GM04504 (cell line): ENCODE results near the gene CTNNBIP1.
"Not testable (repeated sequence)": the region's sequence is repeated elsewhere in the genome, so short reads cannot be mapped to it uniquely, and the experiment has no call there.

Experiments used
- DNase-seq: peaks from one replicate; pipeline ENCODE4 v3.0.0-alpha.2; 2012; ENCODE audit warnings: low read depth

CTNNBIP1 gene, protein sequence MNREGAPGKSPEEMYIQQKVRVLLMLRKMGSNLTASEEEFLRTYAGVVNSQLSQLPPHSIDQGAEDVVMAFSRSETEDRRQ

DNA sequence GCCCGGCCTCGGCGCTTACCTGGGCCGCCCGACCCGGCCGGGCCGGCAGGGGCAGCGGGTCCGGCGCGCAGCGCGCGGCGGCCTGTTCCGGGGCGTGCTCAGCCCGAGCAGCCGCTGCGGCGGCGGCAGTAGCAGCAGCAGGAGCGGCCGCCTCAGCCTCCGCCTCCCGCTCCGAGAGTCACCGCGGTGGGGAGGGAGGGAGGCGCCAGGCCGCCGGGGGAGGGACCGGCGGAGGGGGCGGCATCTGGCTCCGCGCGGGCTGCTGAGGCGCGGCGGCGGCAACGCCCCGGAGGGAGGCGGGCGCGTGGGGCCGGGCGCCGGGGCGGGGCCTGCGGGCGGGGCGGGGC, at the start of gene CTNNBIP1:
Gene CTNNBIP1 (minus strand): TSS at position 194 of the 347 bp plus-strand sequence. CDS start 38,205 bp downstream, outside the sequence.
- DNase-seq = no peak

DNA sequence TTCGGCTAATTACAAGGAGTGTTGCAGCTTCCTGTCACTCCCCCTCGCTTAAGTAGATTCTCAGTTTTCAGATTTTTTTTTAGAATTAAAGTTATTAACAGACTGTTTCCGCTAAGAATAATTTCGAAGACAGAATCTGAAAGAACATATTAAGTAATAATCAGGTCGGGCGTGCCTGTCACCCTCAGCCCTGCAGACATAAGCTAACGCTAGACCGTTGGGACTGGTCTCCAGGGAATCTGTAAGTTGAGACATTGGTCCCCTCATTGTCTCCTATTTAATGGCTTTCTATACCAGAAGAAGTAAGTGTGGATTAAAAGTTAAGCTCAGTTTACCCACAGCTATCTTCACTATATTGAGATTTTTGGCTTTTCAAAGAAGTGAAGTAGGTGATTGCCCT, 47.7 kb upstream of the CTNNBIP1 start:
- DNase-seq = no peak

DNA sequence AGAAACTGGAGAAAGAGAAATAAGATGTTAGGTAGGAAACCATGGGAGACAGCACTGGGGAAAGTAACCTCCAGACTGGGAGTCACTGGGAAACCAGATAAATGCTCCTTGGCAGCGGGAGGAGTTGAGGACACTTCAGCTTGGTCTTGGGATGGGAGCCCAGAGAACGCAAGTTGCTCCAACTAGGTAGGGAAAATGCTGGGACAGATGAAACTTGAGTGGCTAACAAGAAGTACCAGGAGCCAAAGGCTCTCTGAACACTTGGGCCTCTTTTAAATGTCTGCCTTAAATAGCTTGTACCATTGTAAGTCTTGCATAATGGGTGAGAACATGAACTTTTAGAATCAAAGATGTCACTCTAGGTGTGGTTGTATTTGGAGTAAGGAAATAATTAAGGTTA, 36.2 kb upstream of the CTNNBIP1 start:
- no peak for DNase-seq

DNA sequence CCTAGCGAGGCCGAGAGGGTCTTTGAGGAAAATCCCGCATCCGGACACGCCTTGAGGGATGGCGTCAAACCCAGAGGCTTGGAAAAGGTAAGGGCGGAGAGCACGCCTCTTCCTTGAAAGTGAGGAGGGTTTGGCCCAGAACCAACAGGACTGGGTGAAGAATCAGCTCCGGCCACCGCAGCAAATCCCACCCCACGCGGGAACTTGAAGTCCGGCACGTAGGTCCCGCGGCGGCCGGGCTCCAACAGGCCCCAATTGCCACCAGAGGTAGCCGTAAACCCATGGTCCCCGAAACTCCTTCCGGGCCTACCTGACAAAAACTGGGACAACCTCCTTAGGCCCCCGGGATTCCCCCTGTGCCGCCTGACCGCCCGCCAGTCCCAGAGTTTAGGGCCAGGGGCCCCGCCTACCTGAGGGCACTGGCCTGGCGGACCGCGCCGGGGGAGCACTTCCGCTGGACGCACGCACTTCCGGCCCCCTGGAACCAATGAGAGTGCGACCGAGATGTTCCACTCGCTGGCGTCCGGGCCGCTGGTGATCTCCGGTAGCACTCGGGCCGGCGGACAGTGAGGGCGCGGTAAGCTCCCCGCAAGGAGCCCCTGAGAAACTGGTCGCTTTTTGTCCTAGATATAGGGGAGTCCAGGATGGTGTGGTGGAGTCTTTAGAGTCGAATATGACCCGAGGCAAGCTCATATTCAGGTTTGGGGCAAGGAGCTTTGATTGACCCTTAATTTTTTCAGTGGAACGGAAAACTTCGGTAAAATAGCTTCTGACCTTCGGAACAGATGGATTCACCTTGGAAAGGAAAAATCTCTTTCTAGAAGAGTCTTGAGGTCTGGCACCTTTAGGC, 33.1 kb upstream of the CTNNBIP1 start, which contains the start of the genes LZIC and NMNAT1:
Gene LZIC (minus strand): TSS at position 453 of the 850 bp plus-strand sequence. CDS start 6,772 bp downstream, outside the sequence.
Gene NMNAT1 (plus strand): TSS at position 537 of the 850 bp plus-strand sequence. CDS start 28,599 bp downstream, outside the sequence.
- DNase-seq = peak; percentile 87

DNA sequence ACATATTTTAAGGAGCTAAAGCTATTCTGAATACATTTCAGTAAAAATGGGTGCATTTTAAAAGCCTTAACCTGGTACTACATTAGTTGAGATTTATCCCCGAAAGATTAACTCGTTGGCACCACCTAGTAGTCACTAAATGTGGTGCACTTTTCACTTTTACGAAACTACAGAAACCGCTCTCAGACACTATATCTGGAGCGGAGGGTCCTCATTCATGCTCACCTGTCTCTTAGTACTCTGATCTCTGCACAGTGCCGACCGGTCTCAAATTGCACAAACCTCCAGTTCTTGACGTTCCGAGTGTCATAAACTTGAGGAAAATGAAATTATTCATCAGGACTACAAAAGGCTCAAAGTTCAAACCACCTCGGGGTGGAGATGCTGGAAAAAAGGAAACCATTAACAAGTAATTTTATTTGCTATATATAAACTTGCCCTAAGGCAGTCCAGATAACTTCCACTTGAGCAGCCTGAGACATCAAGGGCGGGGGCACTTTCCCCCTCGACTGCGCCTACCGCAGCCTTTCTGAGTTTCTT, 32.4 kb upstream of the CTNNBIP1 start:
- DNase-seq = peak; percentile 31

DNA sequence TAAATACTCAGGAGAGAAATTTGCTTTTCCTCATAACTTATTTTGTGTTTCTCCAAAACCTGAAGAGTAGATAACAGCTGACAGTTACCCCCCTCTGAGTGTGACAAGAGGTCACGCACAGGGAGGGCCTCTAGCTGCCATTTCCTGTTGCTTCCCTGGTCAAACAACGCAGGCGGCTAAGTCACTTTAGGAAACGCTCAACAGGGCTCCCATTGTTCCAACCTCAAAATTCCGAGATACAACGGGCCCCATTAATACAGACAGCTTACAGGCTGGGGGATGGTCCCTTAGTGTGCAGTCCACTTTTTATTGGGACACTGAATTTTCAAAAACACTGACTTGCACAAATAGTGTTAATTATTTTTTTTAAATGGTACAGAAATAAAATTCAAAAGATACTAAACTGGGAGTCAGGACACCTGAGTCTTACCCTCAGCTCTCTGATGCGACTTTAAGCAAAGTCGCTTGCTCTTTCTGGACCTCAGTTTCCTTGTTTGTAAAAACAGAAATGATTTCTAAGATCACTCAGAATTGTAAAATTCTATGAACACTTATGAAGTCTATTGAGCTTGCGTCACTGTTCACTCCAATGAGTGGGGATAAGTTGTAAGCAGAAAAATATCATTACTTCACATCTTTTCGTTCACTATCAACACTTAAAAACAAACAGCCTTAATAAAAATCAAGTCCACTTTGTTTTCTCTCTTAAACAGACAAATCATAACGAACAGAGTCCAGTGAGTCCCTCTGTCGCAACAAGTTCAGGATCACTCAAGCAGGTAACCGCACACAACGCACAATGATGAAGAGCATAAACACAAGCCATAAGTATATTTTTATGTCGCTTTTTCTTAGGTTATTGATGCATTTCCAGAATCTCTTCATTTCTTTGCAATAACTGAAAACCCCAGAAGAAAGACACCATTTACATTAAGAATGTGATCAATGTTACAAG, 19.6 kb upstream of the CTNNBIP1 start:
- no peak for DNase-seq

DNA sequence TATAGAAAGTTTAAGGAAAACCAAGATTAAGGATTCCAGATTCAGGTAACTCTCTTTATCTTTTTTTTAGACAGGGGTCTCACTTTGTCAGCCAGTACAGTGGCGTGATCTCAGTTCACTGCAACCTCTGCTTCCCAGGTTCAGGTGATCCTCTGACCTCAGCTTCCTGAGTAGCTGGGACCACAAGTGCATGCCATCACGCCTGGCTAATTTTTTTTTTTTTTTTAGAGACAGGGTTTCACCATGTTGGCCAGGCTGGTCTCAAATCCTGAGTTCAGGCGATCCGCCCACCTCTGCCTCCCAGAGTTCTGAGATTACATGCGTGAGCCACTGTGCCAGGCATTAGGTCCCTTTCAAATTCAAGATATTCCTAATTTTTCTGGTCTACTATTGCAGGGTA, 17.2 kb upstream of the CTNNBIP1 start:
- DNase-seq = no peak

DNA sequence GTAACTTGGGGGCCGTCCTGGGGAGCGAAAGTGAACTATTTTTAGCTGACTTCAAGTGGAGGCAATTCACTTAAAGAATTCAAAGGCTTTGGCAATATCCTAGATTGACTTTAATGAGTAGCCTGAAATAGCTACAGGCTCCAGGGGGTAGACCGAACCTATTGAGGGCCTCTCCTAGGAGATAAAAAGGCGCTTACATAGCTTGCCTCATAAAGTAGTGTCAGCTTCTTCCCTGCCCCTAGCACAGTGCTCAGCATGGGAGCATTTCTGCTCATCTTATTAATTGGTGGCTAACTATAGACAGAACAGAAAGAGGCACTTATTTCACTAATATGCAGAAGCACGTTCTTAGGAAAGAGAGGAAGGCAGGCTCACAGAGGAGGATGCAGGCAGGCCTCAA, 12.3 kb upstream of the CTNNBIP1 start:
- DNase-seq = no peak

DNA sequence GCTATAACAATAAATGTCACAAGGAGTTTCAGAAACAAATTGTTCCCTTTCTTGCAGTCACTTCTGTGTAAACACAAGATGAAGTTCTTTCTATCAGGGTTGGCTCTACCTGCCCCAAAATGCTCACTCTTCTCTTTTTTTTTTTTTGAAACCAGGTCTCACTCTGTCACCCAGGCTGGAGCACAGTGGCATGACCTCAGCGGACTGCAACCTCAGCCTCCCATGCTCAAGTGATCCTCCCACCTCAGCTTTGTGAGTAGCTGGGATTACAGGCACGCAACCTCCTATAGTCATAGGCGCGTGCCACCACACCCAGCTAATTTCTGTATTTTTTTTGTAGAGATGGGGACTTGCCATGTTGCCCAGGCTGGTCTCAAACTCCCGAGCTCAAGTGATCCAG, 10.5 kb upstream of the CTNNBIP1 start:
- no peak for DNase-seq

DNA sequence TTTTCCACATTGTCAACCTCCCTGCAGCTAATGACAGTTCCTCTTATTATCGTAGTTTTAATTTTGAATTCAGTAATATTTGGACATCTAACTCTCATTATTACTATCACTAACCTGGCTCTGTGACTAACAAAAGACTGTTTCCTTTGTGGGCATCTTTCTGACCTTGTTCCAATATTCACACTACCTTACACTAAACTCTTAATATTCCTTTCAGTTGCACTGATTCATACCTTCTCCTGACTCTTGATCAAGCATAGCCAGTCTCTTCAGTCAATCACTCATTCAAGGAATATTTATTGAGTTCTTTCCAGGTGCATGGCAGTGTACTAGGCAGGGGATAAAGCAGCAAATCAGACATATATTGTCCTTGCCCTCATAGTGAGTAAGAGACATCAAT, 7.8 kb upstream of the CTNNBIP1 start:
- no peak for DNase-seq

DNA sequence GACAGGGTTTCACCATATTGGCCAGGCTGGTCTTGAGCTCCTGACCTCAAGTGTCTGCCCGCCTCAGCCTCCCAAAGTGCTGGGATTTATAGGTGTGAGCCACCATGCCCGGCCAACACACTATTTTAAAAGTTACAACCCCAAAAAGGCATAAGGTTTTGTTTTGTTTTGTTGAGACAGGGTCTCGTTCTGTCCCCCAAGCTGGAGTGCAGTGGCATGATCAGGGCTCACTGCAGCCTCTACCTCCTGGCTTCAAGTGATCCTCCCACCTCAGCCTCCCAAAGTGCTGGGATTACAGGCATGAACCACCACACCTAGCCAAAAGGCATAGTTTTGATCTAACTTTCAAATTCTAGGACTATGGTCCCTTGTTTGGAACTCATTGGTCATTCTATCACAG, 7.4 kb upstream of the CTNNBIP1 start:
- DNase-seq = not testable (repeated sequence)

DNA sequence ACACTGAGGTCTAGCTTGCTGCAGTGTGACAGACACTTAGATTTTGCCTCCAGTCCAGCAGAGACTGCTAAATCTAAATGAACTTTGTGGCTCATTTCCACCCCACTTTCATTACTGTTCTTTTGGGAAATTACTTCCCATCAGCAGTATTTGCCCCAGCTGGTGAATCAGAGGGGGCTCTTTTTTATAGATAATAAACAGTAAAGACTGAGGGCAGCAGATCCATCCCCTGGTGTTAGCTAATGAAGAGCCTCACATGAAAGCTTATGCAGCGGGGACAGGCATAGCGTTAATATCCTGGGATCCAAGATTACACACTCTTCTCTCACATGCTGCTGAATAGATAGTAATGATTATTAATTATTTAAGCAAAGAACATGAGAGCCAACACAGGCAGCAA, 6.4 kb upstream of the CTNNBIP1 start:
- DNase-seq = no peak

DNA sequence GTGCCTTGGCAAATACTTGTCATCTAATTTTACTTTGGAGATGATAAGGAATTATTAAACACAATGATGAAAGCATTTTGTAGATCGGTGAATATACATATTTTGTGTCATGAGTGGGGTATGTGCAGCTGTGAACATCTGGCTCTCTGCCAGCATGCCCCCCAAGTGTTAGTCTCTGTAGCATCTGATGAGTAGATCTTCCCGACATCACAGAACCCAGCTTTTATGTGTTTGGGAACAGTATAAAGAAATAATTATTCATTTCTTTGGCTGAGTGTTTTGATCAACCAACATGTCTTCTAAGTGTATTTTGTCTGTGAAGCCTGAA, 4.5 kb upstream of the CTNNBIP1 start:
- no peak for DNase-seq

DNA sequence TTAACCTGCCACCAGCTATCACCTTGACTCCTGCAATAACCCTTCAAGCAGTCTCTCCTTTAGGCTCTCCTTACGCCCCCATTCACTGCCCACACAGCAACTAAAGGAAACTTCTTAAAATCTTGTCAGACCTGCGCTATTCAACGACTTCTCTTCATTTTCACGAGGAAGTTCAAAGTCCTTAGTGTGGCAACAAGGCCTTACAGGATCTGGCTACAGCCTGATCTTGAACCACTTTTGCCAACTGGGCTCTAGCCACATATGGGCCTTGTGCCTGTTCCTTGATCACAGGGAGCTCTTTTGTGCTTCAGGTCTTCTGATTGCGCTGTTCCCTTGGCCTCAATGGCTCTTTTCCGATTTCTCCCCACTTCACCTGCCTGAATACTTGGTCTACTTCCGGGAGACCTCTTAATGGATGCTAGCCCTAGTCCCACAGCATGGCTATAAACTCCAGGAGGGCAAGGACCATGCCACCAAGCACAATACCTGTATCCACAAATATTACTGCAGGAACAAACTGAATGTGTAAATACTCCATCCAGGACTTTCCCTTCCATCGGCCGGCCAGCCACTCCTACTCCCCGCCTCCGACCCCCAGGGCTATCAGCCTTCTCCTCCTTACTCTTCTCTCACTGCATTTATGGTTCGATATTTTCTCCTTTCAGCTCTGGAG, 2.3 kb upstream of the CTNNBIP1 start:
- DNase-seq = no peak

DNA sequence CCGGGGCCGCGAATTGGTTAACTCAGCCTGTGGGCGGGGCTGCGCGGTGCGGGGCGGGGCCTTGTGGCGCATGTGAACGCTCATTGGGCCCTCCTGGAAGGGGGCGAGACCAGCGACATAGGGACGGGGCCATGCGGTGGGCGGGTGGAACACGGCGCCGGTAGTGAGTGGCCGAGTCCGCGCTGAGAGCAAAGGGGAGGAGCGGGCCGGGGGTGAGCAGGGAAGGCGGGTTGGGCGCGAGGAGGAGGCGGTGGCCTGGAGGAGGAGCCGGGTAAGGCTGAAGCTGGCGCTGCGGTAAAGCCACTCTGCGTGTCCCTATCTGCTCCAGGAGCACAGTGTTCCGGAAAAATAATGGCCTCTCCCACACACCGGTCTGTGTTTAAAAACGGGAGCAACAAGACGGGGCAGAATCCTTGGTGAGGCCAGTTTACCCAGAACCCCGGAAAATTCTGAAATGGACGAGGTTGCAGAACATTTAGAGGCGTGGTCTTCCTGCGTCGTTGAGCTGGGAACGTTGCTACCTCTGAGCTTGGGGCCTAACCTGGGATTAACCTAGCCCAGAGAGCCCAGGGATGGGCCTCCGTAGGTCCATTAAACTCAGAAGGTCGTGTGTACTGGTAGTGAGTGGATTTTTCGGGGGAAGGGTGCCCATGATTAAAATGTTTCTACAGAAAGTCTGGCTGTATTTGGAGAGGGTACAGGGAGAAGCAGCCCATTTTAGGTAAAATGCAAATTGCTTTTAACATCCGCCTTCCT, 532 bp upstream of the CTNNBIP1 start:
- peak; percentile 97 for DNase-seq

DNA sequence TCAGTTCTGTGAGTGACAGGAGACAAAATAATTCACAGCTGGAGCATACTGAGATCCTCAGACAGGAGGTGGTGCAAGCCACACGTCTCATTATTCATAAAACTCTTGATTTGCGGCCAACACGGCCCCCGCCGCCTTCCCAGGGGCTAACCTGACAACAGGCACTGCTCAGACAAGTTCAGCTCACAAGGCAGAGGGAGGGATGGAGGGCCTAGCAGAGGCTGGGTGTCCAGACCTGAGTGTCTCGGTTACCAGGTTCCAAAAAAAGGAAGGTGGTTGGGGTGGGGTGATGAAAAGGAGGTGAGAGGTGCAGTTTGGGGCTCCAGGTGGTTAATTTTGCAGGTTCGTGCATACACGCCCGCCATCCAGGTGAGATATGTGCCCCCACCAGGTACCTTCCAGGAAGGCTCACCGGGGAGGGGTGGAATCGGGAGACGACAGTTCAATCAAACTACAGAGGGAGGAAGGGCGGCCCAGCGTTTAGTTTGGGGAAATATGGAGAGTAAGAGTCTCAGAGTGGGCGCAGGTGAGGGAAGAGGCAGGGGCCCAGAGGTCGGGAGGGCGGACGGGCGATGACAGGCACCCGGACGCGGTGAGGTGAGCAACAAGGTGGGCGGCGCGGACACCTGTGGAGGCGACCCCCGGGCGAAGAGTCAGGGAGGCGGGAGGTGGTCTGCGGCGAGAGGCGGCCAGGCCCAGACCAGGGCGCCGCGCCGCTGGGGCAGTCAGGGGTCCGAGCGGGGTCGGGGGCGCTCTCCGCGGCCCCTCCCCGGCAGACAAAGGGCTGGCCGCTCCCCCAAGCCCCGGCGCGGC, 629 bp downstream of the CTNNBIP1 start:
- no peak for DNase-seq

DNA sequence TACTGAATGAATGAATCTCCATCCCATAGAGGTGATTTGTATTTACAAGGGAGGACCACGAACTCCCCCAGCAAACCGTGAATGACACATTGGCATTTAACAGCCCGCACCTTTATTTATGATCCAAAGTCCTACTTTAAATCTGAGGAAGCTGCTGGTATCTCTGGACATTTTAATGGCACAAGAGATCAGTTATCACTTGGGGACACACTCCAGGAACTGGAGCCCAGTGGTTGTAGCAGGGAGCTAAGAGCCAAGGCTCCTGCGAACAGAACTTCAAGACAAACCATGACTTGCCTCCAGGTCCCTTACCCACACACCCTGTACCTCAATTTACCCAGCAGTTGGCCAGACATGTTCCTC, 1.2 kb downstream of the CTNNBIP1 start:
- DNase-seq = no peak

DNA sequence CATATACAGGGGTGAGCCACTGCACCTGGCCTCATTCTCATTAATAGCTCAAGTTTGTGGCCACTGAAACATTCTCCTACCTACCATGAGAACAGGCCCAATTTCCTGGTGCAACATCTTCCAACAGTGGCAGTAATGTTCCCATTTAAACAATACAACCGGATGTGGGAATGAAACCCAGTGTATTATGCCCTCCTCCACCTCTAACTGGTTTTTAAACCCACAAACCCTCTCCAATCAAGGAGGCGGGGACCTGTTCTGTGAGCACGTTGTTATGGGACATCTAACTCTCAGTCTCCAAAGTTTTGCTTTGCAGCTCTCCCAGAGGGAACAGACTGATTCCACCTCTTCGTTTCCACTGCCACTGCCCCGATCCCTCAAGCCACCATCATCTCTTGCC, 2.6 kb downstream of the CTNNBIP1 start:
- DNase-seq = no peak

DNA sequence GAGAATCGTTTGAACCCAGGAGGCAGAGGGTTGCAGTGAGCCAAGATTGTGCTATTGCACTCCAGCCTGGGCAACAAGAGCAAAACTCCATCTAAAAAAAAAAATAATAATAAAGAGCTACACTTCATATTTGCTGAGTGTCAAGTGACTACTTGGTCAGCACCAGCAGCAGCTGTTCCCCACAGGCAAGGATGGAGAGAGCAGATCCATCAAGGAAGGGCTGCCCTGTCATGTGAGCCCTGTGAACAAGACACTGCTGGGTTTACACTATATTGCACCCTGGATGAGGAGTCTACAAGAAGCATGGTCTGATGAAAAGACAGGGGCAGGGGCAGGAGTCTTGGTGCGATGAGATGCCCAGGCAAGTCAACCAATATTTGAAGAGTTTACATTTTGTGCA, 3.6 kb downstream of the CTNNBIP1 start:
- no peak for DNase-seq

DNA sequence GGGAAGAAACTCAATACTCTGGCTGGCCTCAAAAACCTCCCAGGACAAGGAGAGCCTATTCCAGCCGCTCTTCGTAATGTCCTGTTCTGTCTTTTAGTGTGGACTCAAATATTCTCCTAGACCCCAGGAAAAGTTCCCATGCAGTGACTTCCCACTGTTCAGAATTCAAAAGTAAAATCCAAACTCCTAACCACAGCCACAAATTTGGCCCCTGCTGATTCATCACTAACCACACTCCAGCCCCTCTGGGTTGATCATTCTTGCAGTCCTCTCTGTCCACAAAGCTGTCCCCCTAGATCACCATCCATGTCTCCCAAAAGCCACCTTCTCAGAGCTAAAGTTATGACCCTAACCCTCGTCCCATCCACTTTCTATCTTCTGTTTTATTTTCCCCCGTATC, 5.1 kb downstream of the CTNNBIP1 start:
- DNase-seq = no peak
